Measurements from ENCODE around the gene ITGA8. TPM values are rescaled to one million over a fixed set of nuclear protein-coding genes. Genes with fewer than 3 reads are reported as not detected.

ITGA8 gene
- total and polyA plus RNA-seq, 7 donors = 0.46 to 5.7 (median 0.81) TPM

- Histone ChIP-seq H3K27ac (no peak overlapping the region), H3K4me1 (no peaks in the 10 kb centered on the region), H3K27me3 (no peaks in the 10 kb centered on the region), H3K36me3 (no peaks in the 10 kb centered on the region), H3K4me3 (no peak overlapping the region), H3K9me3 (no peaks in the 10 kb centered on the region)
- WGBS, 2 donors = 64 to 83% methylated on average over 5 of the region's 5 CpGs
- TF ChIP-seq EP300 (IDR thresholded peaks at IDR 0.05) = no peak
- no peak for TF ChIP-seq POLR2AphosphoS5 (IDR thresholded peaks at IDR 0.05)
- TF ChIP-seq, protein P1, sequence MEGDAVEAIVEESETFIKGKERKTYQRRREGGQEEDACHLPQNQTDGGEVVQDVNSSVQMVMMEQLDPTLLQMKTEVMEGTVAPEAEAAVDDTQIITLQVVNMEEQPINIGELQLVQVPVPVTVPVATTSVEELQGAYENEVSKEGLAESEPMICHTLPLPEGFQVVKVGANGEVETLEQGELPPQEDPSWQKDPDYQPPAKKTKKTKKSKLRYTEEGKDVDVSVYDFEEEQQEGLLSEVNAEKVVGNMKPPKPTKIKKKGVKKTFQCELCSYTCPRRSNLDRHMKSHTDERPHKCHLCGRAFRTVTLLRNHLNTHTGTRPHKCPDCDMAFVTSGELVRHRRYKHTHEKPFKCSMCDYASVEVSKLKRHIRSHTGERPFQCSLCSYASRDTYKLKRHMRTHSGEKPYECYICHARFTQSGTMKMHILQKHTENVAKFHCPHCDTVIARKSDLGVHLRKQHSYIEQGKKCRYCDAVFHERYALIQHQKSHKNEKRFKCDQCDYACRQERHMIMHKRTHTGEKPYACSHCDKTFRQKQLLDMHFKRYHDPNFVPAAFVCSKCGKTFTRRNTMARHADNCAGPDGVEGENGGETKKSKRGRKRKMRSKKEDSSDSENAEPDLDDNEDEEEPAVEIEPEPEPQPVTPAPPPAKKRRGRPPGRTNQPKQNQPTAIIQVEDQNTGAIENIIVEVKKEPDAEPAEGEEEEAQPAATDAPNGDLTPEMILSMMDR (IDR thresholded peaks at IDR 0.05) = no peak
- TF ChIP-seq POLR2A (IDR thresholded peaks at IDR 0.05) = no peak
- intact Hi-C loops (cut with DNase I) = no loop called here
- DNase-seq = no peak
These were observed 48.8 kb downstream of the ITGA8 start for GRCh38 chr10:15670880-15671279.

DNA sequence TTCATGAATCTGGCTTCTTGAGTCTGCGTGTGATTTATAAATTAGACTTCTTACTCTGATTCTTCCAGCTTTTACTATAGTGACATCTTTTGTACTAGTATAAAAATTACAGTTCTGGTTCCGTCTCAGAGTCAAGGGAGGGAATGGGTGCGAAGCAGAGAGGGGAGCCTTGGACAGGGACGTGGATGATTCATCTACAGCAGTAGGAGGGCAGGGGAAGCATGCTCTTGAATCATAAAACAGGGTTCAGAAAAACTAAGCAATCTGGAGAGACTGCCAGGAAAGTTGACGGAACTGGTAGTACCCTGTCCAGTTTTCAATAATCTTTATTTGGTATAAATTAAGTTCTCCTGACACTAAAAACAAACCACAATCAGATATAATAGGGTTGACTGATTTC lies 58.1 kb downstream of the ITGA8 start:
- H3K4me3 ChIP-seq = no peak overlapping the region
- no peaks in the 10 kb centered on the region for H3K27me3 ChIP-seq
- 79 to 88% methylated on average over 5 of the region's 5 CpGs for WGBS, 2 donors
- H3K4me1 ChIP-seq = no peaks in the 10 kb centered on the region
- H3K27ac ChIP-seq = no peak overlapping the region
- no peaks in the 10 kb centered on the region for H3K9me3 ChIP-seq
- TF ChIP-seq POLR2A (IDR thresholded peaks at IDR 0.05) (no peak), POLR2AphosphoS5 (IDR thresholded peaks at IDR 0.05) (no peak), EP300 (IDR thresholded peaks at IDR 0.05) (no peak)
- TF ChIP-seq, protein P1 (IDR thresholded peaks at IDR 0.05) = no peak
- intact Hi-C loops (cut with DNase I) = no loop called here
- no peaks in the 10 kb centered on the region for H3K36me3 ChIP-seq
- no peak for DNase-seq

DNA sequence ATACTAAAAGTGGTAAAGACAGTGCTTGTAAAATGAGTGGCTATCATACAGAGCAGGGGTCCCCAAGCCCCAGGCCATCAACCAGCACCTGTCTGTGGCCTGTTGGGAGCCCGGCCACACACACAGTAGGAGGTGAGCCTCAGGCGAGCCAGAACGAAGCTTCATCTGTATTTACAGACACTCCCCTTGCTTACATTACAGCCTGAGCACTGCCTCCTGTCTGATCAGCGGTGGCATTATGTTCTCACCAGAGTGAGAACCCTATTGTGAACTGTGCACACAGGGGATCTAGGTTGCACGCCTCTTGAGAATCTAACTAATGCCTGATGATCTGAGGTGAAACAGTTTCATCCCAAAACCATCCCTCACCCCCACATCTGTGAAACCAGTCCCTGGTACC lies 58.7 kb downstream of the ITGA8 start:
- Histone ChIP-seq H3K27ac (no peak overlapping the region), H3K27me3 (no peaks in the 10 kb centered on the region), H3K4me3 (no peak overlapping the region), H3K4me1 (no peaks in the 10 kb centered on the region), H3K9me3 (no peaks in the 10 kb centered on the region), H3K36me3 (no peaks in the 10 kb centered on the region)
- TF ChIP-seq, protein P1 (IDR thresholded peaks at IDR 0.05) = no peak
- TF ChIP-seq POLR2AphosphoS5 (IDR thresholded peaks at IDR 0.05) (no peak), POLR2A (IDR thresholded peaks at IDR 0.05) (no peak), EP300 (IDR thresholded peaks at IDR 0.05) (no peak)
- DNase-seq = no peak
- intact Hi-C loops (cut with DNase I) = no loop called here
- 62 to 68% methylated on average over 5 of the region's 5 CpGs for WGBS, 2 donors

GRCh38 chr10:15658069-15658702 lies 61.5 kb downstream of the ITGA8 start:
- Histone ChIP-seq H3K4me3 (no peak overlapping the region), H3K9me3 (no peaks in the 10 kb centered on the region), H3K27me3 (no peaks in the 10 kb centered on the region), H3K36me3 (no peaks in the 10 kb centered on the region), H3K27ac (no peak overlapping the region), H3K4me1 (no peaks in the 10 kb centered on the region)
- 64 to 67% methylated on average over 5 of the region's 5 CpGs for WGBS, 2 donors
- intact Hi-C loops (cut with DNase I) = no loop called here
- TF ChIP-seq, protein P1 (IDR thresholded peaks at IDR 0.05) = no peak
- no peak for TF ChIP-seq EP300 (IDR thresholded peaks at IDR 0.05)
- TF ChIP-seq POLR2AphosphoS5 (IDR thresholded peaks at IDR 0.05) = no peak
- TF ChIP-seq POLR2A (IDR thresholded peaks at IDR 0.05) = no peak
- DNase-seq = no peak

DNA sequence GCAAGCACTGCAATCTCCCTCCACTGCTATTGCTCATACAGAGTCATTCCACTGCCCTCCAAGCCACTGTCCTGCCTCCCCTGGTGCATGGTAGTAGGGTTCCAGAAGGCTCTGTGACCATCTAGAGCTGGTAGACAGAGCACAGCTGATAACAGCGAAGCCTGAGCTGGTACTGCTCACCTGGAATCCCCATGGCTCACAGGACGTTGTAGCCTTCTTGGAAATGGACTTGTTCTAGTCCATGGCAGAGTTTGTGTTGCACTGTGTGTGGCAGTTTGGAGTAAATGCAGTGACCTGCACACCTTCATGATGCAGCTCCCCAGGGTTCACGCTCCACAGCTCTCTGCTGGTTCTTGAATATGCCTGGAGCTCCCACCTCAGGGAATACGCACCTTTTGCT lies 67.0 kb downstream of the ITGA8 start:
- H3K4me3 ChIP-seq = no peak overlapping the region
- TF ChIP-seq POLR2AphosphoS5 (IDR thresholded peaks at IDR 0.05) (no peak), POLR2A (IDR thresholded peaks at IDR 0.05) (no peak), EP300 (IDR thresholded peaks at IDR 0.05) (no peak)
- TF ChIP-seq, protein P1 (IDR thresholded peaks at IDR 0.05) = no peak
- 85 to 89% methylated on average over 4 of the region's 4 CpGs for WGBS, 2 donors
- H3K9me3 ChIP-seq = no peaks in the 10 kb centered on the region
- H3K4me1 ChIP-seq = no peaks in the 10 kb centered on the region
- no peaks in the 10 kb centered on the region for H3K27me3 ChIP-seq
- intact Hi-C loops (cut with DNase I) = no loop called here
- H3K27ac ChIP-seq = no peak overlapping the region
- no peak for DNase-seq
- no peaks in the 10 kb centered on the region for H3K36me3 ChIP-seq
